Endothelial cell of umbilical vein (primary cell): Measurements from ENCODE around the gene ADPGK. TPM values are rescaled to one million over a fixed set of nuclear protein-coding genes. Genes with fewer than 3 reads are reported as not detected.

Experiments
- BruUV-seq: library from RNA; stranded (reverse); fragments of 400-500 nt; replicated peaks from 2 replicates; lab custom pipeline; 2021; lab: Mats Ljungman, UMichigan
- CTCF ChIA-PET: fragments of 300-600, 350-600 bp; sonication (Branson Sonifier 250); formaldehyde crosslinking; loops from one replicate; lab custom pipeline; 2021; ENCODE audit warnings: antibody characterized with exemption, inconsistent platforms; lab: Charles Lee
- POLR2A ChIA-PET: fragments of 300-600, 350-600 bp; sonication (Branson Sonifier 250); formaldehyde crosslinking; loops from one replicate; lab custom pipeline; 2021; ENCODE audit warnings: antibody characterized with exemption, inconsistent platforms; lab: Charles Lee
- DNase-seq: peaks from one replicate; pipeline ENCODE4 v3.0.0-alpha.2; 2011; ENCODE audit warnings: low read depth, low spot score
- FAIRE-seq: peaks from 2 replicates; lab custom pipeline; 2011; peaks lifted over from hg19 to GRCh38; lab: Jason Lieb, UNC
- H2AFZ ChIP-seq: 2 replicates; pipeline ENCODE4 v1.6.0; 2012; ENCODE audit warnings: low read depth, low read length, control low read depth, inconsistent platforms
- H3K27ac ChIP-seq: 2 replicates; pipeline ENCODE4 v1.5.1; 2011; ENCODE audit warnings: low read depth, mild to moderate bottlenecking, control low read depth, low read length, moderate library complexity; ENCODE audit not compliant: insufficient read depth
- H3K27me3 ChIP-seq, 2 experiments: 2 replicates each; pipeline versions ENCODE4 v1.6.0 to v1.6.1; 2011; ENCODE audit warnings: low read length in 2 of 2, mixed read lengths in 1 of 2; ENCODE audit not compliant: control insufficient read depth in 2 of 2, insufficient read depth in 2 of 2
- H3K36me3 ChIP-seq, 2 experiments: 2 replicates in 1 of 2; 3 replicates in 1 of 2; pipeline ENCODE4 v1.5.1; 2011; ENCODE audit warnings: low read length in 2 of 2, mild to moderate bottlenecking in 1 of 2, moderate library complexity in 1 of 2; ENCODE audit not compliant: control insufficient read depth in 2 of 2, insufficient read depth in 2 of 2; ENCODE audit errors: extremely low read depth in 1 of 2
- H3K4me1 ChIP-seq: 3 replicates; pipeline ENCODE4 v1.5.1; 2011; ENCODE audit warnings: mild to moderate bottlenecking, low read length; ENCODE audit not compliant: control insufficient read depth, insufficient read depth; ENCODE audit errors: extremely low read depth
- H3K4me2 ChIP-seq: 2 replicates; pipeline ENCODE4 v1.6.1; 2011; ENCODE audit warnings: low read length, control low read depth, mixed read lengths; ENCODE audit not compliant: insufficient read depth
- H3K4me3 ChIP-seq, 3 experiments: fragments of 200-600 bp in 1 of 3; sonication (generic), shearing (Covaris generic) in 1 of 3; replicated peaks in 1 of 3; 2 replicates each; pipeline ENCODE4 v1.5.1; 2011 to 2016; ENCODE audit warnings: control low read depth in 3 of 3, low read length in 3 of 3, mild to moderate bottlenecking in 2 of 3, inconsistent platforms in 1 of 3, low read depth in 1 of 3, moderate library complexity in 1 of 3; ENCODE audit not compliant: insufficient read depth in 1 of 3
- H3K79me2 ChIP-seq: 2 replicates; pipeline ENCODE4 v1.6.0; 2012; ENCODE audit warnings: low read length, inconsistent platforms; ENCODE audit not compliant: control insufficient read depth, insufficient read depth
- H3K9ac ChIP-seq: replicated peaks from 2 replicates; pipeline ENCODE3; 2011; ENCODE audit warnings: low read length, control low read depth; ENCODE audit not compliant: insufficient read depth; ENCODE audit errors: extremely low read depth
- H3K9me1 ChIP-seq: replicated peaks from 3 replicates; pipeline ENCODE4 v1.6.0; 2011; ENCODE audit warnings: mild to moderate bottlenecking, low read length; ENCODE audit not compliant: control insufficient read depth, insufficient read depth; ENCODE audit errors: extremely low read depth
- H3K9me3 ChIP-seq: replicated peaks from 2 replicates; pipeline ENCODE4 v1.5.1; 2012; ENCODE audit warnings: low read length, inconsistent platforms; ENCODE audit not compliant: control insufficient read depth, insufficient read depth
- H4K20me1 ChIP-seq: replicated peaks from 2 replicates; pipeline ENCODE3; 2011; ENCODE audit warnings: mild to moderate bottlenecking, low read length; ENCODE audit not compliant: control insufficient read depth, insufficient read depth; ENCODE audit errors: extremely low read depth
- EZH2 ChIP-seq: IDR thresholded peaks from 2 replicates; pipeline ENCODE4 v1.6.1; 2012; ENCODE audit warnings: borderline replicate concordance, low read depth, mild to moderate bottlenecking, moderate library complexity, low read length, inconsistent platforms; ENCODE audit not compliant: severe bottlenecking
- FOS ChIP-seq: IDR thresholded peaks from 2 replicates; pipeline ENCODE4 v1.6.1; 2011; ENCODE audit warnings: mild to moderate bottlenecking, low read length, moderate library complexity, borderline replicate concordance; ENCODE audit not compliant: insufficient read depth
- GATA2 ChIP-seq: IDR thresholded peaks from 2 replicates; pipeline ENCODE4 v1.7.0; 2011; ENCODE audit warnings: low read depth, mild to moderate bottlenecking, moderate library complexity, mixed read lengths, low read length; ENCODE audit not compliant: insufficient read length, insufficient read depth
- JUN ChIP-seq: IDR thresholded peaks from 2 replicates; pipeline ENCODE4 v1.6.1; 2011; ENCODE audit warnings: borderline replicate concordance, low read depth; ENCODE audit not compliant: insufficient read length, insufficient read depth
- MYC ChIP-seq: IDR thresholded peaks from one replicate; pipeline ENCODE4 v1.6.1; 2011; ENCODE audit warnings: mild to moderate bottlenecking, low read depth, low read length
- POLR2A ChIP-seq: IDR thresholded peaks from 2 replicates; pipeline ENCODE4 v1.6.1; 2012; ENCODE audit warnings: low read depth, mild to moderate bottlenecking, control low read depth, low read length
- POLR2AphosphoS5 ChIP-seq: IDR thresholded peaks from 2 replicates; pipeline ENCODE4 v1.6.1; 2012; ENCODE audit warnings: low read depth, mild to moderate bottlenecking, control low read depth, low read length, moderate library complexity; ENCODE audit not compliant: insufficient read depth
- dilution Hi-C: fragments of 300-500 bp; cut with MboI; formaldehyde crosslinking; loops from one replicate; pipeline ENCODE4 v1.15.0; 2019; ENCODE audit warnings: low sequenced_read_pairs; ENCODE audit not compliant: extremely low pct_ligation_motif_present
- intact Hi-C: fragments of 100-400 bp; cut with micrococcal nuclease; formaldehyde crosslinking; loops from one replicate; pipeline ENCODE4 v1.10.0; 2022
- polyA plus RNA-seq, 4 experiments: library from polyadenylated mRNA; depleted of rRNA in 3 of 4; stranded (reverse) in 3 of 4; unstranded in 1 of 4; fragments of >200 nt; gene quantifications; 2 replicates each; pipeline versions ENCODE4 v1.2.1 to v1.2.3, GENCODE V29; 2011 to 2012; ENCODE audit warnings: missing spikeins in 1 of 4
- total RNA-seq: library from RNA; stranded (reverse); gene quantifications from 2 replicates; pipeline ENCODE4 v1.2.3, GENCODE V29; 2021
- TF ChIP-seq, protein P1 (sequence below), 2 donors: IDR thresholded peaks; 1 replicate in 1 of 2; 2 replicates in 1 of 2; pipeline ENCODE4 v1.5.1; 2011; ENCODE audit warnings: low read length in 2 of 2, mild to moderate bottlenecking in 2 of 2, moderate library complexity in 2 of 2, control low read depth in 1 of 2, inconsistent platforms in 1 of 2, low read depth in 1 of 2; ENCODE audit not compliant: insufficient read depth in 1 of 2; ENCODE audit errors: extremely low read depth in 1 of 2
- TF ChIP-seq, protein P2 (sequence below): IDR thresholded peaks from 2 replicates; pipeline ENCODE4 v1.6.1; 2011; ENCODE audit not compliant: insufficient read depth, insufficient read length

ADPGK gene
- total and polyA plus RNA-seq, 2 donors (not counting 3 experiments of a cell fraction or from before 2014, with no cell fraction given): 51.0 to 57.1 TPM

- POLR2A ChIA-PET: no interaction called here
- Histone ChIP-seq H3K27me3 (peaks cover 20 to 32% of the 10 kb centered on the region in 2 experiments), H3K4me3 (no peak overlapping the region), H3K27ac (no peak overlapping the region), H3K9me3 (no peaks in the 10 kb centered on the region), H3K9me1 (no peaks in the 10 kb centered on the region), H3K4me2 (no peak overlapping the region), H3K9ac (no peak overlapping the region), H3K79me2 (peaks cover 12% of the 10 kb centered on the region), H3K4me1 (peaks cover 10% of the 10 kb centered on the region), H2AFZ (no peak overlapping the region), H4K20me1 (no peaks in the 10 kb centered on the region), H3K36me3 (no peaks in the 10 kb centered on the region)
- dilution Hi-C loops (no loop called here), intact Hi-C loops (loop anchor here (10.0 kb wide), 1 partner anchor 848 kb away; the partner anchor contains the start of gene NPTN)
- TF ChIP-seq MYC: no peak
- FAIRE-seq (no peak), DNase-seq (no peak)
- BruUV-seq: no TSS peak
- CTCF ChIA-PET: interaction anchor here (0.9 to 1.1 kb wide), 2 partner anchors 65 to 295 kb away, joined by 4 to 6 read pairs; no protein-coding TSS in a partner anchor
Measured at GRCh38 chr15:72786676-72787345, 3.3 kb upstream of the ADPGK start.

DNA sequence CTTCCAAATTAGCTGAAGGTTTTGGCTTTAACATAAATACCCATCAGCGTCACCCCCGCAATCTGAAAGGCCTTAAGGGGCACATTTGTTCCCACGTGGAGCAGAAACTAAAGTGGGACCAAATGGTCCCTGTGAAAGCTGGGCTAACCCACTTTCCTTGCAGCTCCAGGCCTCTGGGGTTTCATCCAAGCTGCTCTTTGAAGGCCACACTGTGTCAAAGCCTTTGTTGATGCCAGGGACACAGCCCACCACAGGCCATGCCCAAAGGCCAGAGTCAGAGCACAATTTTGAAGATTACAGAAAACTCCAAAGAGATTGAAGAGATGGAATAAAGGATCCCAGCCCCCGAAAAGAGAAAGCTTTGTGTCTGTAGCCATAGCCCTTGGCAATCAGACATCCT is 2.7 kb upstream of the ADPGK start:
- dilution Hi-C loops (no loop called here), intact Hi-C loops (loop anchor here (10.0 kb wide), 1 partner anchor 849 kb away; the partner anchor contains the start of gene NPTN)
- Histone ChIP-seq H3K27ac (no peak overlapping the region), H3K9ac (no peak overlapping the region), H3K36me3 (no peaks in the 10 kb centered on the region), H3K4me3 (no peak overlapping the region), H2AFZ (no peak overlapping the region), H4K20me1 (no peaks in the 10 kb centered on the region), H3K4me2 (no peak overlapping the region), H3K27me3 (peaks cover 20 to 32% of the 10 kb centered on the region in 2 experiments), H3K79me2 (peaks cover 17% of the 10 kb centered on the region), H3K4me1 (peaks cover 10% of the 10 kb centered on the region), H3K9me1 (no peaks in the 10 kb centered on the region), H3K9me3 (no peaks in the 10 kb centered on the region)
- ChIA-PET POLR2A (no interaction called here), CTCF (interaction anchor here (0.9 to 1.1 kb wide), 2 partner anchors 64 to 296 kb away, joined by 4 to 6 read pairs; no protein-coding TSS in a partner anchor)
- BruUV-seq: no TSS peak
- FAIRE-seq (no peak), DNase-seq (no peak)
- TF ChIP-seq GATA2: no peak
- TF ChIP-seq, protein P1, sequence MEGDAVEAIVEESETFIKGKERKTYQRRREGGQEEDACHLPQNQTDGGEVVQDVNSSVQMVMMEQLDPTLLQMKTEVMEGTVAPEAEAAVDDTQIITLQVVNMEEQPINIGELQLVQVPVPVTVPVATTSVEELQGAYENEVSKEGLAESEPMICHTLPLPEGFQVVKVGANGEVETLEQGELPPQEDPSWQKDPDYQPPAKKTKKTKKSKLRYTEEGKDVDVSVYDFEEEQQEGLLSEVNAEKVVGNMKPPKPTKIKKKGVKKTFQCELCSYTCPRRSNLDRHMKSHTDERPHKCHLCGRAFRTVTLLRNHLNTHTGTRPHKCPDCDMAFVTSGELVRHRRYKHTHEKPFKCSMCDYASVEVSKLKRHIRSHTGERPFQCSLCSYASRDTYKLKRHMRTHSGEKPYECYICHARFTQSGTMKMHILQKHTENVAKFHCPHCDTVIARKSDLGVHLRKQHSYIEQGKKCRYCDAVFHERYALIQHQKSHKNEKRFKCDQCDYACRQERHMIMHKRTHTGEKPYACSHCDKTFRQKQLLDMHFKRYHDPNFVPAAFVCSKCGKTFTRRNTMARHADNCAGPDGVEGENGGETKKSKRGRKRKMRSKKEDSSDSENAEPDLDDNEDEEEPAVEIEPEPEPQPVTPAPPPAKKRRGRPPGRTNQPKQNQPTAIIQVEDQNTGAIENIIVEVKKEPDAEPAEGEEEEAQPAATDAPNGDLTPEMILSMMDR (IDR thresholded peaks at IDR 0.05; ENCODE audit: extremely low read depth in 1 of 2, insufficient read depth in 1 of 2, low read depth in 1 of 2, low read length in 2 of 2): no peak
- TF ChIP-seq POLR2A: no peak
- TF ChIP-seq FOS: no peak
- TF ChIP-seq, protein P2, sequence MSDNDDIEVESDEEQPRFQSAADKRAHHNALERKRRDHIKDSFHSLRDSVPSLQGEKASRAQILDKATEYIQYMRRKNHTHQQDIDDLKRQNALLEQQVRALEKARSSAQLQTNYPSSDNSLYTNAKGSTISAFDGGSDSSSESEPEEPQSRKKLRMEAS: no peak
- TF ChIP-seq POLR2AphosphoS5: no peak
- TF ChIP-seq MYC: no peak
- TF ChIP-seq EZH2: no peak
- TF ChIP-seq JUN: no peak
